HCT116 (cell line): ENCODE data around the gene BDNF. TPM values are rescaled to one million over a fixed set of nuclear protein-coding genes. Genes with fewer than 3 reads are reported as not detected.

ENCODE experiments used
- ATAC-seq: fragments of 200-7000 bp; cut with Tn5 transposase; 2 replicates; pipeline ENCODE4 v1.9.1; 2020; ENCODE audit warnings: mild to moderate bottlenecking, moderate library complexity
- BruUV-seq: library from RNA; stranded (reverse); fragments of 400-500 nt; replicated peaks from 2 replicates; lab custom pipeline; 2021; lab: Mats Ljungman, UMichigan
- CTCF ChIA-PET: fragments of 300-600 bp; sonication (Branson Sonifier 250); formaldehyde crosslinking; loops from one replicate; lab custom pipeline; 2021; ENCODE audit warnings: antibody characterized with exemption; lab: Charles Lee
- POLR2A ChIA-PET: fragments of 300-600, 350-600 bp; sonication (Branson Sonifier 250); formaldehyde crosslinking; loops from one replicate; lab custom pipeline; 2021; ENCODE audit warnings: antibody characterized with exemption; lab: Charles Lee
- RAD21 ChIA-PET, 2 experiments: fragments of 300-600 bp; sonication (Branson Sonifier 250); formaldehyde crosslinking; loops; one replicate each; lab custom pipeline; 2023; ENCODE audit warnings: low total read pairs in 2 of 2; ENCODE audit not compliant: uncharacterized antibody in 2 of 2, unreplicated experiment in 2 of 2, low non-redundant PET in 1 of 2; lab: Charles Lee
- DNase-seq: peaks from one replicate; pipeline ENCODE4 v3.0.0-alpha.2; 2010; ENCODE audit warnings: low read depth, low spot score
- H2AFZ ChIP-seq: fragments of 200-600 bp; shearing (Covaris generic), sonication (generic); 2 replicates; pipeline ENCODE4 v1.6.1; 2017; ENCODE audit warnings: low read depth, mixed run types, mixed read lengths, antibody characterized with exemption, low read length; ENCODE audit not compliant: poor library complexity, severe bottlenecking
- H3K27ac ChIP-seq: 2 replicates; pipeline ENCODE4 v1.5.1; 2012; ENCODE audit warnings: low read depth, low read length
- H3K27me3 ChIP-seq: fragments of 200-600 bp; sonication (generic); 2 replicates; pipeline ENCODE4 v1.6.1; 2016; ENCODE audit warnings: mixed run types, low read length, mixed read lengths; ENCODE audit not compliant: insufficient read depth
- H3K36me3 ChIP-seq, 2 experiments: fragments of 200-500 bp in 1 of 2; fragments of 200-600 bp in 1 of 2; sonication (Bioruptor generic) in 1 of 2; sonication (generic) in 1 of 2; 2 replicates each; pipeline versions ENCODE4 v1.5.1 to v1.6.1; 2014 to 2016; ENCODE audit warnings: low read length in 2 of 2, inconsistent platforms in 1 of 2, mixed read lengths in 1 of 2, mixed run types in 1 of 2; ENCODE audit not compliant: insufficient read depth in 2 of 2, control insufficient read depth in 1 of 2
- H3K4me1 ChIP-seq, 2 experiments: fragments of 200-600 bp in 1 of 2; sonication (generic) in 1 of 2; 2 replicates each; pipeline versions ENCODE4 v1.5.1 to v1.6.1; 2012 to 2017; ENCODE audit warnings: low read length in 2 of 2, inconsistent platforms in 1 of 2, mild to moderate bottlenecking in 1 of 2, mixed read lengths in 1 of 2, mixed run types in 1 of 2, moderate library complexity in 1 of 2; ENCODE audit not compliant: insufficient read depth in 2 of 2, control insufficient read depth in 1 of 2
- H3K4me2 ChIP-seq: fragments of 200-600 bp; sonication (generic); 2 replicates; pipeline ENCODE4 v1.6.1; 2017; ENCODE audit warnings: mixed run types, low read length, mixed read lengths
- H3K4me3 ChIP-seq, 2 experiments: fragments of 200-600 bp in 1 of 2; sonication (generic) in 1 of 2; replicated peaks in 1 of 2; 2 replicates each; pipeline ENCODE4 v1.5.1; 2011 to 2016; ENCODE audit warnings: low read length in 2 of 2, control low read depth in 1 of 2, low read depth in 1 of 2, mild to moderate bottlenecking in 1 of 2, mixed read lengths in 1 of 2, mixed run types in 1 of 2
- H3K79me2 ChIP-seq: fragments of 200-600 bp; sonication (generic); 2 replicates; pipeline ENCODE4 v1.6.1; 2017; ENCODE audit warnings: mild to moderate bottlenecking, mixed run types, low read length, moderate library complexity, mixed read lengths; ENCODE audit not compliant: insufficient read depth
- H3K9ac ChIP-seq: fragments of 200-600 bp; sonication (generic); 2 replicates; pipeline ENCODE4 v1.6.1; 2016; ENCODE audit warnings: low read length, mixed read lengths
- H3K9me2 ChIP-seq: fragments of 200-600 bp; sonication (generic), shearing (Covaris generic); 2 replicates; pipeline ENCODE4 v1.6.1; 2017; ENCODE audit warnings: mixed run types, mild to moderate bottlenecking, moderate library complexity; ENCODE audit not compliant: insufficient read depth
- H3K9me3 ChIP-seq, 2 experiments: fragments of 200-500 bp in 1 of 2; fragments of 200-600 bp in 1 of 2; sonication (Bioruptor generic) in 1 of 2; sonication (generic) in 1 of 2; 2 replicates each; pipeline ENCODE4 v1.6.1; 2014 to 2017; ENCODE audit warnings: low read length in 2 of 2, mixed read lengths in 2 of 2, inconsistent platforms in 1 of 2, low read depth in 1 of 2, mild to moderate bottlenecking in 1 of 2, mixed run types in 1 of 2, moderate library complexity in 1 of 2; ENCODE audit not compliant: control insufficient read depth in 1 of 2, insufficient read depth in 1 of 2
- H4K20me1 ChIP-seq: fragments of 200-600 bp; sonication (generic), shearing (Covaris generic); 2 replicates; pipeline ENCODE4 v1.6.1; 2017; ENCODE audit warnings: mixed run types, mild to moderate bottlenecking, moderate library complexity; ENCODE audit not compliant: insufficient read depth
- CBX3 ChIP-seq: IDR thresholded peaks from 2 replicates; pipeline ENCODE4 v1.6.1; 2012; ENCODE audit warnings: low read depth
- CEBPB ChIP-seq: IDR thresholded peaks from 2 replicates; pipeline ENCODE4 v1.6.1; 2012; ENCODE audit warnings: low read depth
- CTCF ChIP-seq, 3 experiments: fragments of 200-600 bp in 1 of 3; sonication (generic) in 1 of 3; IDR thresholded peaks in 2 of 3; conservative IDR thresholded peaks in 1 of 3; 2 replicates each; pipeline ENCODE4 v1.5.1; 2012 to 2017; ENCODE audit warnings: low read depth in 2 of 3, low read length in 2 of 3, antibody characterized with exemption in 1 of 3, borderline replicate concordance in 1 of 3, control low read depth in 1 of 3, mild to moderate bottlenecking in 1 of 3, mixed read lengths in 1 of 3, mixed run types in 1 of 3, moderate library complexity in 1 of 3; ENCODE audit not compliant: insufficient read depth in 1 of 3
- ELF1 ChIP-seq: IDR thresholded peaks from 2 replicates; pipeline ENCODE4 v1.6.1; 2012; ENCODE audit warnings: low read depth, borderline replicate concordance
- EZH2phosphoT487 ChIP-seq: fragments of 200-600 bp; IDR thresholded peaks from 2 replicates; pipeline ENCODE4 v1.6.1; 2018; ENCODE audit warnings: antibody characterized with exemption, borderline replicate concordance
- JUND ChIP-seq: IDR thresholded peaks from 2 replicates; pipeline ENCODE4 v1.6.1; 2012
- POLR2A ChIP-seq: IDR thresholded peaks from 2 replicates; pipeline ENCODE4 v1.7.0; 2011; ENCODE audit warnings: borderline replicate concordance; ENCODE audit not compliant: insufficient read depth, insufficient read length; ENCODE audit errors: extremely low read depth
- POLR2AphosphoS5 ChIP-seq: IDR thresholded peaks from 2 replicates; pipeline ENCODE4 v1.6.1; 2011; ENCODE audit warnings: mild to moderate bottlenecking, low read depth, low read length, moderate library complexity
- RAD21 ChIP-seq: IDR thresholded peaks from 2 replicates; pipeline ENCODE4 v1.6.1; 2012; ENCODE audit warnings: low read depth, mild to moderate bottlenecking
- SRF ChIP-seq: IDR thresholded peaks from 2 replicates; pipeline ENCODE4 v1.6.1; 2012; ENCODE audit warnings: low read depth
- YY1 ChIP-seq: IDR thresholded peaks from 2 replicates; pipeline ENCODE4 v1.6.1; 2011; ENCODE audit warnings: low read length, low read depth, moderate library complexity, mild to moderate bottlenecking; ENCODE audit not compliant: insufficient replicate concordance; ENCODE audit errors: extremely low read depth
- ZBTB33 ChIP-seq: IDR thresholded peaks from 2 replicates; pipeline ENCODE4 v1.6.1; 2011; ENCODE audit warnings: mild to moderate bottlenecking, low read length, moderate library complexity; ENCODE audit not compliant: insufficient replicate concordance; ENCODE audit errors: extremely low read depth
- ZFX ChIP-seq: fragments of 450-650 bp; IDR thresholded peaks from 2 replicates; pipeline ENCODE4 v1.6.1; 2017
- intact Hi-C: fragments of 100-400 bp; cut with micrococcal nuclease; formaldehyde crosslinking; loops from 2 replicates; pipeline ENCODE4 v1.10.0; 2022
- total RNA-seq: library from RNA; stranded (reverse); gene quantifications from one replicate; pipeline ENCODE4 v1.2.1, GENCODE V29; 2021; ENCODE audit not compliant: unreplicated experiment
- TF ChIP-seq, protein P1 (sequence below): IDR thresholded peaks from 2 replicates; pipeline ENCODE4 v1.6.1; 2012

The BDNF gene
- total RNA-seq, 1 experiment from 2014 or later: 22.0 TPM

GRCh38 chr11:27701355-27702105 is 1.3 kb upstream of the BDNF start:
- TF ChIP-seq ZBTB33 (no peak), YY1 (no peak), CEBPB (no peak), POLR2AphosphoS5 (0 out of 2 replicates have a peak, but pooled peaks have one; percentile 12), JUND (no peak), ZFX (no peak), CBX3 (peak; percentile 34; the same call in 1 of the 2 replicates), SRF (no peak), EZH2phosphoT487 (no peak), ELF1 (no peak), RAD21 (peak; percentile 48), POLR2A (no peak), CTCF (IDR thresholded peaks at IDR 0.05 in 2 of 3, conservative IDR thresholded peaks at IDR 0.05 in 1 of 3; ENCODE audit: borderline replicate concordance in 1 of 3, insufficient read depth in 1 of 3, low read depth in 2 of 3, low read length in 2 of 3) (peak; percentile 15 to 38 (median 28); a peak in 2 of 6 replicates)
- TF ChIP-seq, protein P1, sequence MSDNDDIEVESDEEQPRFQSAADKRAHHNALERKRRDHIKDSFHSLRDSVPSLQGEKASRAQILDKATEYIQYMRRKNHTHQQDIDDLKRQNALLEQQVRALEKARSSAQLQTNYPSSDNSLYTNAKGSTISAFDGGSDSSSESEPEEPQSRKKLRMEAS: peak; percentile 16; the same call in 1 of the 2 replicates
- Histone ChIP-seq H3K27ac (peak overlapping the region; percentile 89), H4K20me1 (peaks cover 3% of the 10 kb centered on the region; the same call in 1 of the 2 replicates), H3K4me2 (peak overlapping the region; percentile 93), H3K9me2 (no peaks in the 10 kb centered on the region), H3K27me3 (no peaks in the 10 kb centered on the region), H2AFZ (peak overlapping the region; percentile 94), H3K36me3 (0 out of 4 replicates have a peak, but pooled peaks cover 0 to 2% of the 10 kb centered on the region in 2 experiments), H3K9me3 (no peaks in the 10 kb centered on the region), H3K9ac (peak overlapping the region; percentile 77), H3K4me3 (peak overlapping the region; percentile 69 to 86), H3K4me1 (peaks cover 39 to 54% of the 10 kb centered on the region in 2 experiments), H3K79me2 (peaks cover 47% of the 10 kb centered on the region)
- intact Hi-C loops: loop anchor here (1.0 kb wide), 1 partner anchor 407 kb away; the partner anchor contains the start of genes KIF18A and METTL15
- ATAC-seq (peak; percentile 52), DNase-seq (no peak)
- RAD21 ChIA-PET: interaction anchor here in 1 of 2 experiments (0.7 to 3.1 kb wide), 4 partner anchors 16 to 1458 kb away, joined by 3 to 24 read pairs (median 8); no protein-coding TSS in a partner anchor
- POLR2A ChIA-PET: interaction anchor here (1.5 to 2.5 kb wide), 4 partner anchors 233 to 1001 kb away, joined by 3 to 9 read pairs (median 6); partner anchors contain the start of genes KIF18A and METTL15
- no TSS peak for BruUV-seq
- CTCF ChIA-PET: interaction anchor here (0.8 to 5.0 kb wide), 8 partner anchors 16 to 1633 kb away, joined by 3 to 69 read pairs (median 32); no protein-coding TSS in a partner anchor
